ENCODE data around the gene CLCN3. TPM values are rescaled to one million over a fixed set of nuclear protein-coding genes. Genes with fewer than 3 reads are reported as not detected.
A peak's percentile ranks its signal among the peaks of the same experiment; 100 is the strongest.

The CLCN3 gene
- total and polyA plus RNA-seq, 2 experiments from 2014 or later: 14.9 to 38.4 TPM

DNA sequence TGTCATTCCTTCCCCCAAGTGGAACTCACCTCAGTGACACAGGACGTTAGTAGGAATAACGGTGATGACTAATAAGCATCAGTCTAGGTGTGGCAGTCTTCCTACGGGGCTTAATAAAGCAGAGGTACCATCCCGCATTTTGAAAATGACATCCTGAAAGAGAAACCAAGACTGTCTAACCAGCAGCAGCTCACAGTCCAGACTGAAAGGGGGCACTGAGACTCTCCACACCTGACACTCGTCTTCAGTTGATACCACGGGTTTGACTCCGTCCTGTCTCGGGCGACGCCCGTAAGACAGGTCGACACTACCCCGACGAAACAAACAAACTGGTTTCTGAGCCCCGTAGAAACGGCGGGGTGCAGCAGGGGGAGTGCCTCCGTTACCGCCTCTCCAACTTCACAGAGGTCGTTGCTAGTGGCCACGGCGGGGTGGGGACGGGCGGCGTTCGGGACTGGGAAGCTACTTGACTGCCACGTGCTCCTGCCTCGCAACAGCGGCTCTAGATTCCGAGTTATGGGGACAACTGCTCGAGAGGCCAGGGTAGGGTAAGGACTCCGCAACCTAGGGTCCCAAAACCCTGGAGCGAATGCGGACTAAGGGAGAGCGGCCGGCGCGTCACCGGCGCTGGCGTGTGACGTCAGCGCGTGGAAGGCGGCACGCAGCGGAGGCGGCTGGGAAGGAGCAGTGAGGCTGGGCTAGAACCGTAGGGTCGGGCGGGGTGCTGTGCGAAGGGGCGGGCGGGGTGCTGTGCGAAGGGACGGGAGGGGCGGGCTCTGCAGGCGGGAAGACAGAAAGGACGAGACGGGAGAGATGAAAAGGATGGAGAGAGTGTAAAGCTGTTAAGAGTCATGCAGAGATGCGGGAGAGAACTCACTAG is 8.1 kb upstream of the CLCN3 start, which contains the start of gene NEK1:
Gene NEK1, minus strand, starts transcription at position 593 of the 880 bp plus-strand sequence. CDS start 9,953 bp downstream, outside the sequence.
- TF ChIP-seq EZH2phosphoT487 (IDR thresholded peaks at IDR 0.05; ENCODE audit: low read depth, severe bottlenecking, unreplicated experiment) (no peak), CTCF (IDR thresholded peaks at IDR 0.05; ENCODE audit: poor library complexity) (no peak), EZH2 (IDR thresholded peaks at IDR 0.05; ENCODE audit: borderline replicate concordance) (no peak)
- peak within 1 kb of the TSS; percentile 88 for H3K4me2 ChIP-seq
- peak within 1 kb of the TSS; percentile 61 for H3K4me3 ChIP-seq
- 1% methylated on average over 44 of the region's 61 CpGs for WGBS (ENCODE audit: low lambda C conversion rate, missing lambda C conversion rate)
- no peaks in the 10 kb centered on the region for H3K27me3 ChIP-seq
- peaks cover 35% of the 10 kb centered on the region for H3K79me2 ChIP-seq
- DNase-seq (ENCODE audit: low spot score): peak; percentile 94
- no peaks in the 10 kb centered on the region for H3K36me3 ChIP-seq (replicated peaks; ENCODE audit: insufficient read depth, low read depth)
- no peaks in the 10 kb centered on the region for H4K20me1 ChIP-seq (ENCODE audit: insufficient read depth, poor library complexity, severe bottlenecking)
- H3K27ac ChIP-seq: peak within 1 kb of the TSS; percentile 97
- H2AFZ ChIP-seq: peak within 1 kb of the TSS; percentile 80
- H3K9me2 ChIP-seq (replicated peaks; ENCODE audit: insufficient read depth): no peaks in the 10 kb centered on the region
- H3K4me1 ChIP-seq (ENCODE audit: insufficient read depth): no peaks in the 10 kb centered on the region
- H3K9me3 ChIP-seq (ENCODE audit: low read depth): no peaks in the 10 kb centered on the region

GRCh38 chr4:169612871-169613859 is 7.2 kb upstream of the CLCN3 start:
- Histone ChIP-seq H3K36me3 (replicated peaks; ENCODE audit: insufficient read depth, low read depth) (no peaks in the 10 kb centered on the region), H4K20me1 (ENCODE audit: insufficient read depth, poor library complexity, severe bottlenecking) (no peaks in the 10 kb centered on the region), H3K79me2 (peaks cover 30% of the 10 kb centered on the region), H3K27ac (peak overlapping the region; percentile 97), H3K4me1 (ENCODE audit: insufficient read depth) (no peaks in the 10 kb centered on the region), H3K4me3 (peak overlapping the region; percentile 61), H3K9me3 (ENCODE audit: low read depth) (no peaks in the 10 kb centered on the region), H3K4me2 (peak overlapping the region; percentile 88), H3K27me3 (no peaks in the 10 kb centered on the region), H2AFZ (peak overlapping the region; percentile 80), H3K9me2 (replicated peaks; ENCODE audit: insufficient read depth) (no peaks in the 10 kb centered on the region)
- no peak for TF ChIP-seq EZH2 (IDR thresholded peaks at IDR 0.05; ENCODE audit: borderline replicate concordance)
- no peak for TF ChIP-seq EZH2phosphoT487 (IDR thresholded peaks at IDR 0.05; ENCODE audit: low read depth, severe bottlenecking, unreplicated experiment)
- peak; percentile 84 for TF ChIP-seq CTCF (IDR thresholded peaks at IDR 0.05; ENCODE audit: poor library complexity)
- 9% methylated on average over 9 of the region's 9 CpGs for WGBS (ENCODE audit: low lambda C conversion rate, missing lambda C conversion rate)
- DNase-seq (ENCODE audit: low spot score): peak; percentile 85

GRCh38 chr4:169615467-169616106 is 4.8 kb upstream of the CLCN3 start:
- DNase-seq (ENCODE audit: low spot score): no peak
- Histone ChIP-seq H3K36me3 (replicated peaks; ENCODE audit: insufficient read depth, low read depth) (no peaks in the 10 kb centered on the region), H3K4me1 (ENCODE audit: insufficient read depth) (no peaks in the 10 kb centered on the region), H3K9me3 (ENCODE audit: low read depth) (no peaks in the 10 kb centered on the region), H3K4me3 (no peak overlapping the region), H2AFZ (no peak overlapping the region), H3K4me2 (no peak overlapping the region), H3K27ac (no peak overlapping the region), H3K79me2 (peaks cover 14% of the 10 kb centered on the region), H3K9me2 (replicated peaks; ENCODE audit: insufficient read depth) (no peaks in the 10 kb centered on the region), H3K27me3 (no peaks in the 10 kb centered on the region), H4K20me1 (ENCODE audit: insufficient read depth, poor library complexity, severe bottlenecking) (no peaks in the 10 kb centered on the region)
- WGBS (ENCODE audit: low lambda C conversion rate, missing lambda C conversion rate): 83% methylated on average over 4 of the region's 4 CpGs
- no peak for TF ChIP-seq CTCF (IDR thresholded peaks at IDR 0.05; ENCODE audit: poor library complexity)
- no peak for TF ChIP-seq EZH2phosphoT487 (IDR thresholded peaks at IDR 0.05; ENCODE audit: low read depth, severe bottlenecking, unreplicated experiment)
- no peak for TF ChIP-seq EZH2 (IDR thresholded peaks at IDR 0.05; ENCODE audit: borderline replicate concordance)
